HG03460 (cell line): Measurements from ENCODE around the gene YPEL3.

ENCODE experiments used
- ATAC-seq: cut with Tn5 transposase; IDR thresholded peaks from one replicate; pipeline ENCODE4 v1.9.1; 2021; ENCODE audit not compliant: unreplicated experiment

Gene YPEL3

GRCh38 chr16:30091474-30092372, 4.3 kb downstream of the YPEL3 start, which contains the start of gene TBX6:
Gene TBX6, minus strand, starts transcription at chr16:30091924. Its CDS starts 731 bp downstream, at chr16:30091193.
- peak; percentile 54 for ATAC-seq

- ATAC-seq = no peak
Observed at GRCh38 chr16:30090610-30091331, 5.2 kb downstream of the YPEL3 start.

DNA sequence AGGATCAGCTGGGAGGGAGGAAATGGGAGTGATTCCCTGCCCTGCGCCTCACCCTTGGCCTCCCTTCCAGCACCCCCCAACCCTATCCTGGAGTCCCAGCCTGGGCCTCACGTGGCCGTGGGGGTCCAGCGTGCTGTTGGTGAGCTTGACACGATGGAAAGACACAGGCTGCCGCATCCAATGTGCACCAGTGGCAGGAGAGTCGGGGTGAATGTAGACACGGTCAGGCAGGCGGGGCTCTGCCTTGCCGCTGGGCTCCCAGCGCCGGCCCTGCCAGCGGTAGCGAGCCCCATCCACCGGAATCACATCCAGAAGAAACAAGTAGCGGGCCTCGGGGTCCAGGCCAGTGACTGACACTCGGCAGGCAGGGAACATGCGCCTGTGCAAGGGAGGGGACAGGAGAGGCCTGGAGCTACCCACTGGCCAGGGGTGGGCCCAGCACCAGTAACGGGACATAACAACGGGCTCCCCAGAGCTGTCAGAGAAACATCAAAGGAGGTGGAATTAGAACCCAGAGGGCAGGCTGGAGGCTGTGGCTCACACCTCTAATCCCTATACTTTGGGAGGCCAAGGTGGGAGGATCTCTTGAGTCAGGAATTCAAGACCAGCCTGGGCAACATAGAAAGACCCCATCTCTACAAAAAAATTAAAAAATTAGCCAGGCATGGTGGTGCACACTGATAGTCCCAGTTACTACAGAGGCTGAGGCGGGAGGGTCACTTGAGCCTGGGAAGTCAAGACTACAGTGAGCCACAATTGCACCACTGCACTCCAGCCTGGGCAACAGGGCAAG, 7.0 kb downstream of the YPEL3 start:
- no peak for ATAC-seq

DNA sequence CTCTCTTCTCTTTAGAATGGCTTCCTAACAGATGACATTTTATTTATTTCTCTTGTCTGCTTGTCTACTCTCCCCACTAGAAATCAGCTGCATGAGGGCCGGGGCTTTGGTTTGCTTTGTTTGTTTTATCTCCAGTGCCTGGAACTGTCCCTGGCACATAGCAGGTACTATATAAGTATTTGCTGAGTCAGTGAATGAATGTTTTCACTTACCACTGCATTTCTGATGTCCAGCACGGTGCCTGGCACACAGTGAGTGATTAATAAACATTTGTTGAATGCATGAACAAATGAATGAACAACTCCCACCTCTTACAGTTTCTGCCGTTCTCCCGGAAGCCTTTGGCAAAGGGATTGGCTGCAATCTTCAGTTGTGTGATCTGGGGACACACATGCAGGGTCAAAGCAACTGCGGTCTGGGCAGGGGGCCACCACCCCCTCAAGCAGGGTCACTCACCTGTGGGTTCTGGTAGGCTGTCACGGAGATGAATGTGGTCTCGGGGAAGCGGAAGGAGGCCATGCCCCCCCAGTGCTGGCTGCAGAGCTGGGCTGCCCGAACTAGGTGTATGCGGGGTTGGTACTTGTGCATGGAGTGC, 7.7 kb downstream of the YPEL3 start:
- ATAC-seq = no peak

GRCh38 chr16:30087181-30087898, 8.7 kb downstream of the YPEL3 start:
- ATAC-seq = no peak

GRCh38 chr16:30086291-30087140, 9.5 kb downstream of the YPEL3 start:
- no peak for ATAC-seq

GRCh38 chr16:30085820-30086219, 10.2 kb downstream of the YPEL3 start:
- no peak for ATAC-seq

DNA sequence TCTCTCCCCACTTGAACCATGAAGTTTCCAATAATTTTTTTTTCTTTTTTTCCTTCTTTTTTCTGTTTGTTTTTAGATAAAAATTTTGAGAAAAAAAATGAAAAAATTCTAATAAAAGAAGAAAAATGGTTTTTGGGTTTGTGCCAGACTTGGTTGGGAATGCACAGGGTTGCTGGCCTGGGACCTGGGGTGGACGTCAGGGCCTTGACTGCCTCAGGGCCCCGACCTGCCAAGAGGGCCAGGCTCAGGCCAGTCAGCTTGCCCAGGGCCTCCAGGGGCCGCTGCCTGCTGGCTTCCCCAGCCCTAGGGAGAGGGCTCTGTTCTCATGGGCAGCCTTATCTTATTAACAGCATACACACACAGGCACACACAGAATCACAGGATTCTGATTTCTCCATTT, 10.8 kb downstream of the YPEL3 start:
- no peak for ATAC-seq

- no peak for ATAC-seq
Observed at GRCh38 chr16:30084816-30085159, 11.2 kb downstream of the YPEL3 start.

DNA sequence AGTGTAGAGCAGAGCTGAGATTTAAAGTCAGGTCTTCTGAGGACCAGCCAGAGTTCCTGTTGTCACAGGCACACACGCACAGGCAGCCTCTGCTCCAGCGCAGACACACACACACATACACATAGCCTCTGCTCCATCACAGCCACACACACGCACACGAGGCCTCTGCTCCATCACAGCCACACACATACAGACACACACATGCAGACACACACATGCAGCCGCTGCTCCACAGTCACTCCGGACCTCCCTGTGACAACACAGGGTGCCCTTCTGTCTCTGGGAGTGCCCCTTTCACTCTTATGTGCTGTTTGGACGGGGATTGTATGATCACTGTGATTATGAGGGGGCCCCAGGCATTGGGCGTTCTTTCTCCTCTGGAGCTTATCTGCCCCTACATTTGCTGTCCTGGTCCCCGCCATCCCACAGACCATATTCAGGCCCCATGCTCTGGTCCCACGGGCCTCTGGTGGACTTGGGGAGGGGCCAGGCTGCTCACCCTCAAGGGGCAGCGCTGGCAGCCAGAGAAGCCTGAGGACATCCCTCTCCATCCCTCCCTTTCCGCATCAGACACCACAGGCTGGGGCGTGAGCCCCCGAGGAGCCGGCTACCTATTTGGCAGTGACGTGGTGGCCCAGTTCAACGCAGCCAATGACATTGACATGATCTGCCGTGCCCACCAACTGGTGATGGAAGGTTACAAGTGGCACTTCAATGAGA, 11.8 kb downstream of the YPEL3 start:
- ATAC-seq = no peak

- ATAC-seq = no peak
Observed at GRCh38 chr16:30083216-30084055, 12.6 kb downstream of the YPEL3 start.

GRCh38 chr16:30082545-30083090, 13.4 kb downstream of the YPEL3 start:
- ATAC-seq = no peak

DNA sequence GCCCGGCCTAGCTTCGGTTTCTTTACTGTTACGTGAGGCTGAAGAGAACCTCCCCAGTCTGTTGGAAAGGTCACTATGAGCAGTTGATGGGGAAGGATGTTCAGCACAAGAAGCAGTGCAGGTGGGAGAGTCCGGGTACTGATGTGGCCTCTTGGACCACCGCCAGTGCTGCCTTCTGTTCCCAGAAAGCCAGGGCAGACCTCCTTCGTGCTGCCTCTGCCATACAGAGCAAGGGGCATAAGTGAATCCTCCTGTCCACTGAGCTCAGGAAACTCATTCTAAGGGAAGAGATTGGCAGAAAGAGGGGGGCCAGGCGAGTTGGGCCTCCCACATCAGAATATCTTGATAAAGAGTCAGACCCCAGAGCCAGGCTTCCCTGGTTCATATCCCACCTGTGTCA, 16.5 kb downstream of the YPEL3 start:
- no peak for ATAC-seq

GRCh38 chr16:30078744-30079143, 17.3 kb downstream of the YPEL3 start:
- no peak for ATAC-seq

GRCh38 chr16:30077656-30078055, 18.4 kb downstream of the YPEL3 start:
- ATAC-seq = no peak

DNA sequence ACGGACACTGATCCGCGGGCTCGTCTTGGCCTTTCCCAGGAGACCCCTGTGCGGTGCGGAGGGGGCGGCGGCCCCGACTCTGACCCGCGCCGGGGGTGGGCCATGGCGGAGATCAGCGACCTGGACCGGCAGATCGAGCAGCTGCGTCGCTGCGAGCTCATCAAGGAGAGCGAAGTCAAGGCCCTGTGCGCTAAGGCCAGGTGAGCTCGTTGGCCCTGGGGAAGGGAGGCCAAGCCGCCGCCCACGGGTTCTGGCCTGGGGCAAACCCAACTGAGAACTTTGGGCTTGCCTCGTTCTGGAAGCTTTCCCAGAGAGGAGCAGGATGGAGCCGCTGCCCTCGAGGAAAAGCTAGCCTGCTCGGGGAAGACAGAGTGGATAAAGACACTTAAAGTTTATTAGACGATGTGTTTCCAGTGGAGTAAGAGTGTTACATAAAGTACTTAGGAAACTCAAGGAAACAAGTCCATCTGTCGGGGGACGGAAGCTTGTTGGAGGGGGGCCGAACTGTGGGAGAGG, 19.7 kb downstream of the YPEL3 start:
- peak; percentile 23 for ATAC-seq

DNA sequence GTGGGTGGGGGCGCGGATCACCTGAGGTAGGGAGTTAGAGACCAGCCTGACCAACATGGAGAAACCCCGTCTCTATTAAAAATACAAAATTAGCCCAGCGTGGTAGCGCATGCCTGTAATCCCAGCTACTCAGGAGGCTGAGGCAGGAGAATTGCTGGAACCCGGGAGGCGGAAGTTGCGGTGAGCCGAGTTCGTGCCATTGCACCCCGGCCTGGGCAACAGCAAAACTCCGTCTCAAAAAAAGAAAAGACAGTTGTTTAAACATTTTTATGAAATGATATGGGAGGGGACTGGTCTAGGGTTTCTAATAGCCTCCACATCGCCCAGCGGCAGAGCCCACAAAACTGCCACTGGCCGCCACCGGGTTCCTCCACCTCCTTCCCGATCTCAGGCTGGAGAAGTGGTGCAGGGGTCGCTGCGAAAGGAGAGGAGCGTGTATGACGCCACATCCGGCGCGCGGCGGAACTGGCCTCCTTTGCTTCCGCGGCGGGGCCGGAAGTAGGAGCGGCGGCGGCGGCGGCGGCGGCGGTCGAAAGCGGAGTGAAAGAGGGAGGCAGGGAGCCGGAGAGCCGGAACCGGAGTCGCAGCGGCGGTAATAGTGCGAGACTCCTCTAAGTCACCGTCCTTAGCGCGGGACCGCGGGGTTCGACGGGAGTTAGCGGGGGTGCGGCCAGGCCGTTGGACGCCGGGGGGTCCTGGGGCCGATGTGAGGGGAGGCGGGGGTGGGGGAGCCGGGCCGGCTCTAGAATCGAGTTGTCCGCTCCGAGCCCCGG, 20.3 kb downstream of the YPEL3 start, which contains the start of gene PPP4C:
TSS of gene PPP4C (plus strand) at position 492 of the 773 bp plus-strand sequence. CDS start 384 bp downstream, outside the sequence.
- peak; percentile 64 for ATAC-seq
